ENCODE measurements around the gene REPS2.

GRCh38 chrX:17052793-17053192 is 106.3 kb downstream of the REPS2 start:
- TF ChIP-seq CTCF (IDR thresholded peaks at IDR 0.05), result no peak
- no peak for TF ChIP-seq POLR2A (IDR thresholded peaks at IDR 0.05)
